Embryonic facial prominence (tissue), 1 donor: ENCODE measurements around the gene ABCC11.

Experiments used
- DNase-seq: peaks from one replicate; pipeline ENCODE4 v3.0.0-alpha.2; 2016; ENCODE audit errors: extremely low spot score

ABCC11 gene

DNA sequence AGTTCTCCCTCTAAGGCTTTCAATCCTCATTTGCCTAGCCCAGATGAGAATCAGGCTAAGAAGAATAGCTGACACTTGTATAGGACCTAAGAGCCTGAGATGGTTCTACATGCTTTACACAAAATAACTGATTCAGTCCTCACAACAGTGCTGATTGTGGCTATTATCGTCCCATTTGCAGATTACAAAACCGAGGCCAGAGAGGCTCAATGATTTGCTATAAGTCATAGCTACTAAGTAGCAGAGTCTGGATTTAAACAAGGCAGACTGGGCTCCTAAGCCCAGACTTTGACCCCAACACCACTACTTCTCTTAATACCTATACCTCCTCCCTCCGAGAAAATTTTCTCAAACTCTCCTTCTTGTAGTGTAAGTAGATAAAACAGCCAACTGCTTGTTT, 114.6 kb downstream of the ABCC11 start:
- DNase-seq, result no peak

DNA sequence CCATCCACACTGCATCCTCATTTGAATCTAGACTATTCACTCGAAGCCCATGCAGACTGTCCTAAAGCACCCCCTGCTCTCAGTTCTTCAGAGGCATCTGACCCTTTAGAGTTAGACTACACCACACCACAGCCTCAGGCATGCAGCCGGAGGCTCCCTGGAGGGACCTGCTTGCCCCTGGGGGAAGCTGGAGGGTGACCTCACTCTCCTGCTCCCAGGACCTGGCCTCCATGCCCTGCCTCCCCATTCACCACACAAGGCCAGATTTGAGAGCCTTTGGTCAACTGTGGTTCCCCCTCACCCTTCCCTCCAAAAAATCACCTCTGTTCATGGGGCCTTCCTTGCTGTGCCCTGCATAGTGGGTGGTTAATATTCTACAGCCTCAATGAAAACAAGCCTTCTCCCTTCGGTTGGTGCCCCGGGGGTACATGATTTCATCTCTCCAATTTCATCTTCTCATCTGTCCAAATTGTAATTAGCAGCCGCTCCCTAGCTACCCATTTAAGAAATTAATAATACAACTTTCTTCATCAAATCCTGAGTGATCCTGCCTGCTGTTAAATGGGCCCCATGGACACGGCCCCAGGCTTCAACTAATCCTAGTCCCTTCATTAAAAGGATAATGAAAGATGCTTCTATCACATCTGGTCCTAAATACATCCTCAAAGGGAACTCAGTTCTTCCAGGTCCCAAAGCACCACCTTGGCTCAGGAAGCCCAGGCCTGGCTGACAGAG, 116.0 kb downstream of the ABCC11 start:
- no peak for DNase-seq

DNA sequence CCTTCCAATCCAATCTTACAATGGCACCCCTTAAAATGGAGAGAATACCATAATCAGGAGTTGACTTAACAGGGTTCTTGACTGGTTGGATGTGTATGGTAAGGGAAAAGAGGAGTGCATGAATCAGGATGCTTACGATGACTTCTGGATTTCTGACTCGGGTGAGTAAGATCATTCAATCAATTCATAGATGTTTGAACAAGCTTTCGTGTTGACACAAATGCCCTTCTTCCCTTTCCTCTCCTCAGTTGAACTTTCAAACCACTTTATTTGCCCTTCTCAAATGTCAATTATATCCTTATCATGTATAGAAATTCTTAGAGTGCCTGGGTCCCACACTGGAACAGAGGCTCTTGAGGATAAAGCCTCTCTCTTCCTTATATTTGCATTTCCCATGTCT, 117.4 kb downstream of the ABCC11 start:
- DNase-seq, result no peak

DNA sequence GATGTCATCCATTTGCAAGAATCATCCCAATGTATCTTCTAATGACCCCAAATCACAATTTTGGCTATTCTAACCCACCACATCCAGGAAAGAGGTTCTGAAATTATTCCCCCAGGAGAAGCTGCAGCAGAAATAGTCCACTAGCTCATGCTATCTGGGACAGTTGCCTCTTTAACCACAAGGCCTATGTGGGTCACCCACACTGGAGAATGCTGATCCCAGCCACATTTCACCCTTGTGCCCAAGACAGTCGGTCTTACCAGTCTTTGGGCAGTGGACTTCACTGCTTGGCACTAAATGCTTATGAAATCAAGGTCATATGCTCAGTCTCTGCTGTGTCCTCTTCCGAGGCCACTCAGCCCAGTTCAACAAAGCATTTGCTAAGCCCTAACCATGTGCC, 118.6 kb downstream of the ABCC11 start:
- DNase-seq, result no peak

DNA sequence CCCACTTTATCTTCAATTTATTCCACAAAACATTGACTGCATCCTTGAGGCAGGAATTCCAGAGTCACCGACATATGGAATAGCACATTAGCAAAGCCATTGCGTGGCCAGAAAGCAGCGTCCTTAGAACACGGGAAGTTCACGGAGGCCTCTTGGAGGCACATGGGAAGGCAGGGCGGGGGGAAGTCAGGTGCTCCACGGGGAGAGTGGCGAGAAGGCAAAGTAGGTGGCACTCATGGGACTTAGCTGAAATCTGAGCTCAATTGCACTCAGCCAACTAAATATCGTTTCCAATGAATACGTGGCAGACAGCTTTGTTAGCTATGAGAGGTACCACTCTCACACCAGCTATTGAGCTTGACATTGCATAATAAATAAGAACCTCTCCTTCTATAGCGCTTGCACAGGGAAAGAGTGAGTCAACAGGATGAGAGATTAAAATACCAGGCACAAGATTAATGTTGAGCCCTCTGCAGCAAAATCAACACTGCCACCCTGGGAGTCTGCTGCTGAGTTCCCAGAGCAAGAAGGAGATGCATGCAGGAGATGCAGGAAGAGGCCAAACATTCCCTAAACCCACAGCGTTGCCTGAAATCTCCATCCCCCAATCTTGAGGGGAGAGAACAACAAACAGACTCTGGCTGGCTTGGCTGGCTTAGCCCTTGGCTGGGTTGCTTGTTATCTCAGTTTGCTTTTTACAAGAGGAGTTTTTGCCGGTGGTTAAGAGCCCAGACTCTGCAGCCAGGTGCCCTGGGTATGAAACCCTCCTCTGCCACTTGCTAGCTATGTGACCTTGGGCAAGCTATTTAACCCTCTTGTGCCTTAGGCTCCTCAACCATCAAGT, 120.3 kb downstream of the ABCC11 start:
- no peak for DNase-seq

DNA sequence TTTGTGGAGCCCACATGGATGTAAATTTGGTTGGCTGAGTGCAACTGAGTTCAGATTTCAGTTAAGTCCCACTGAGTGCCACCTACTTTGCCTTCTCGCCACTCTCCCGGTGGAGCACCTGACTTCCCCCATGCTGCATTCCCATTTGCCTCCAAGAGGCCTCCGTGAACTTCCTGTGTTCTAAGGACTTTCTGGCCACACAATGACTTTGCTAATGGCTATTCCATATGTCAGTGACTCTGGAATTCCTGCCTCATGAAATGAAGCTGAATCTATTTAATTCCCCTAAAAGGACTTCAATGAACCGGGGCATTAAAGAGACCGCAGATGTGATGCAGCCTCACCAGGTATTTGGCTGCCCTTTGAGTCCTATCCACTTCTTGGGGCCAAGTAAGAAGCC, 121.5 kb downstream of the ABCC11 start:
- DNase-seq, result no peak

DNA sequence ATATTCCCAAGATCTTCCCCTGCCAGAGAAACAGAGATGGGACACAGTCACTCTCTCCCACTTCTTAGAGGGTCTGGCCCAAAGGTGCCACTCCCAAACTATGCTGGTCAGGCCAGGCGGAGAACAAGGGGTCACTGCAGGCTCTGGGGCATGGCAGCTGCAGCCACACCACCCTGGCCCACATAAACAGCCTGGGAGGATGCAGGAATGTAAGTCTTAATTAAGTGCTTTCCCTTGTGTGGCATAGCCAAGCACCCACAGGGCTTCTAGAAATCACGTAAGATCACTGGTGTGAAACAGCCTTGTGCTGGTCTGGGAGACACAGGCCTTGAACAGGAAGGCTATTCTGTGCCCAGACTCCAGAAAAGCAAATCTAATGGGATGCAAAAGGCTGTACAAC, 123.1 kb downstream of the ABCC11 start:
- no peak for DNase-seq

DNA sequence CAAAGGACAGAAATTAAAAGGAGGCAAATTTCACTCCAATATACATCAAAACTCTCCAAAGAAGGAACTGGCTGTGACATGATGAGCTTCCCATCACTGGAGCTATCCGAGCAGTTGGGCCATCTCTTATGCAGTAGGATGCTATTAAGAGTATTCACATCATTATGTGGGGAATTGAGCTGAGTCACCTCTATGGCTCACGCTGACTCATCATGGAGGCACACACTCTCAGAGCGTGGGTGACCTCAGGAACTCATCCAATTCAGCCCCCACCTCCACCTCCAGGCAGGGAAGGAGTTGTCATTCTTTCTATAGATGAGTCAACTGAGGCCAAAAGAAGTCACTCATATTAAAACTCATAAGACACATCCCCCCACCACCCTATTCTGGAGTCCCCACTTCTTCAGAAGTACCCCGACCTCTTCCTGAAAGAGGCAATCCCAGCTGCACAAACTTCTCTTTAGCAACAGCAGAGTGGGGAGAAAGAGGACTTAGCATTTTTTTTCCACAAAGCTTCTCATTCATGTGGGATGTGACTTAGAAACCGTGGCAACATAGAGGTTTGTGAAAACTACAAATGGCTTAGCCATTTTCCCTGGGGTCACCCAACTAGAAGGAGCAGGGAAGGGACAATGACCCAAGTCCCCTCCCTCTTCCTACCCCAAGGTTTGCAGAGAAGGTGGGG, 124.1 kb downstream of the ABCC11 start:
- DNase-seq, result no peak

DNA sequence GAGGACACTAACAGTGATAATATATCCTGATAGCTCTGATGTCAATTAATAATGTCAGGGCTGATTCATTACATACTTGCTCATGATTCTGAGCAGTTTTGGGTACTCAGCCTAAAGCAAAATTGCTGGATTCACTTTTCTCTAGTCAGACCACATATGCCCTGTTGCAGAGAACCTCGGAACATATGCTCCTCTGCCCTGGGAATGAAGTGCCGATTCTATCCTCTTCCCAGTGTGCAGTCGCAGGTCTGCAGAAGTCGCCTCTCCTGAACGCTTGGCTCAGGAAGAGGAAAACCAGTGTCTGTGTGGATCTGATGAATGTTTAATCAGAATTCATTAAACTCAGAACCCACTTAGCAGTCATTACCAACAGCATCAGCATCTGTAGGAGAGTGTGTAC, 126.1 kb downstream of the ABCC11 start:
- DNase-seq, result no peak

DNA sequence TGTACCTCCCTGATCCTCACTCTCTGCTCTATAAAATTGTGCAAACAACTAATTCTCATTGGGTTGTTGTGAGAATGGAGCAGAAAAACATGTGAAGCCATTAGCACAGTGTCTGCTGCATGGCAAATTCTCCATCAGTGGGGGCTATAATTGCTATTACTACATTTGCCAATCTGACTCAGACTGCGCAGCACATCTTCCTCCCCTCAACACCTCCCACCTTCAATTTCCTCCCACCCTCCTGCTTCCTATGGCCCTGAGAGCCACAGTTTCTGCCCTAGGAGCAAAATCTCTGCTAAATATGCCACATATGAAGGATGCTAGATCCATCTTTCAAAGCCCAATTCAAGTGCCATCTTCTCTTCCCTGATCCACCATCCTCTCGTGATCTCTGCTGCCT, 128.5 kb downstream of the ABCC11 start:
- no peak for DNase-seq

DNA sequence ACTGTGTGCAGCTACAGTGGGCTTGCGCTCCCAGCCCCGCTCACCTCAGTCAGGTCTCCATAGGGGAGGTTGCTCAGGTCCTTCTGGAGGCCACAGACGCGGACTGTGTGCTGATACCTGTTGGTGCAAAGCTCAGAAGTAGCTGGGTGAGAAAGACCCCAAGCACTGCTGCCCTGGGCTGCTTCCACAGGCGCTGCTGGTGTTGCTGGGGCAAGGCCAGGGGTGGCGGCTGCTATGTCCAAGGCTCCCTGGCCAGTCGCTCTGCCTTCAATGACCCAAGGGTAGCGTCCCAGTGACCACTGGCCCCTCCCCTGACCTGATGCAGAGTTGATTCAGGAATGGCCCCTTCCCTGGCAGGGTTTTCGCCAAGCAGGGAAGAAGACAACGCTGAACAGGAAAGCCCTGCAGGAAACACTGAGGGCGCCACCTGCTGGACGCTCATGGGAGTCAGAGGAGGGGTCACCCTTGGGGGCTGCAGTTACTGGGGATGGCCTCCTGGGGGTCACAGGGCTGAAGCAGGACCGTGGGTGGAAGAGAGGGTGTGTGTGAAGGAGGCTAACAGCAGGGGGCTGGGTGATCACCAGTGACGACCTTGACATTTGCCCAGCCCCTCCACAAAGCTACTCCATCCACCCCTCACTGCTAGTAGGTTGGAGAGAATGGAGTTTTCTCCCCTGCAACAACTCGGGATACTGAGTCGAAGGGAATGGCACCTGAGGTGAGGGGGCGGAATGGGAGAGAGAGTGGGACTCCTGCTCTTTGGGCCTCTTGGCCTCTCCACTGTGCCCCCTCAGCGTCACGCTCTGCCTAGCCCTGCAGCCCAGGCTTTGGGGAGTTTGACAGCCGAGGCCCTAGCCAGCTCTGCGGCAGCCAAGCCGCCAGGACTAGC, 129.9 kb downstream of the ABCC11 start:
- DNase-seq, result no peak
